K562 (cell line): ENCODE results near the gene EPB41L3. TPM values are rescaled to one million over a fixed set of nuclear protein-coding genes. Genes with fewer than 3 reads are reported as not detected.

Experiments
- ATAC-seq: fragments of 200-7000 bp; cut with Tn5 transposase; 3 replicates; pipeline ENCODE4 v1.9.1; 2020; ENCODE audit warnings: moderate library complexity
- BruUV-seq: library from RNA; stranded (reverse); fragments of 400-500 nt; replicated peaks from 2 replicates; lab custom pipeline; 2021; lab: Mats Ljungman, UMichigan
- CTCF ChIA-PET: fragments of 300-600 bp; formaldehyde crosslinking; extraction: SDS; loops from one replicate; lab custom pipeline; 2021; ENCODE audit warnings: low intra/inter-chr PET ratio; lab: Yijun Ruan, JAX
- POLR2A ChIA-PET: fragments of 300-600, 350-650 bp; sonication (Branson Sonifier 250); formaldehyde crosslinking; extraction: SDS; loops from one replicate; lab custom pipeline; 2021; ENCODE audit warnings: antibody characterized with exemption, inconsistent platforms; lab: Yijun Ruan, JAX
- DNase-seq, 4 experiments: peaks; one replicate each; pipeline versions ENCODE4 v3.0.0 to v3.0.0-alpha.2; 2011 to 2018; ENCODE audit warnings: low spot score in 3 of 4, mixed read lengths in 3 of 4; ENCODE audit errors: extremely low read depth in 1 of 4
- FAIRE-seq: peaks from 2 replicates; lab custom pipeline; 2011; peaks lifted over from hg19 to GRCh38; lab: Jason Lieb, UNC
- H2AFZ ChIP-seq: 2 replicates; pipeline ENCODE4 v1.6.0; 2011; ENCODE audit warnings: low read depth, low read length, control low read depth, inconsistent platforms
- H3K27ac ChIP-seq: fragments of 200-600 bp; 3 replicates; pipeline ENCODE4 v1.8.0; 2011; ENCODE audit warnings: low read depth, mild to moderate bottlenecking, control low read depth, inconsistent platforms, low read length, moderate library complexity, mixed read lengths; ENCODE audit errors: extremely low read depth
- H3K27me3 ChIP-seq, 2 experiments: fragments of 300-600 bp in 1 of 2; 2 replicates in 1 of 2; 3 replicates in 1 of 2; pipeline versions ENCODE4 v1.6.0 to v1.8.0; 2011; ENCODE audit warnings: inconsistent platforms in 2 of 2, low read length in 2 of 2, mild to moderate bottlenecking in 1 of 2, mixed read lengths in 1 of 2, moderate library complexity in 1 of 2; ENCODE audit not compliant: control insufficient read depth in 2 of 2, insufficient read depth in 2 of 2
- H3K36me3 ChIP-seq: fragments of 300-600 bp; 3 replicates; pipeline ENCODE4 v1.8.0; 2011; ENCODE audit warnings: mild to moderate bottlenecking, low read length, inconsistent platforms; ENCODE audit not compliant: control insufficient read depth, insufficient read depth
- H3K4me1 ChIP-seq, 2 experiments: fragments of 200-600 bp in 1 of 2; replicated peaks in 1 of 2; 2 replicates in 1 of 2; 3 replicates in 1 of 2; pipeline versions ENCODE4 v1.5.1 to v1.8.0; 2011; ENCODE audit warnings: inconsistent platforms in 2 of 2, low read length in 2 of 2, mild to moderate bottlenecking in 1 of 2, mixed read lengths in 1 of 2, moderate library complexity in 1 of 2; ENCODE audit not compliant: control insufficient read depth in 2 of 2, insufficient read depth in 2 of 2
- H3K4me2 ChIP-seq: 2 replicates; pipeline ENCODE4 v1.6.1; 2011; ENCODE audit warnings: low read length, control low read depth, inconsistent platforms, mixed read lengths; ENCODE audit not compliant: insufficient read depth
- H3K4me3 ChIP-seq: fragments of 200-600 bp; sonication (generic), shearing (Covaris generic); 2 replicates; pipeline ENCODE4 v1.5.1; 2016; ENCODE audit warnings: control low read depth, inconsistent platforms
- H3K79me2 ChIP-seq: fragments of 200-600 bp; 3 replicates; pipeline ENCODE4 v1.8.0; 2011; ENCODE audit warnings: low read length, inconsistent platforms; ENCODE audit not compliant: control insufficient read depth, insufficient read depth
- H3K9ac ChIP-seq, 2 experiments: 2 replicates each; pipeline versions ENCODE4 v1.6.0 to v1.6.1; 2011; ENCODE audit warnings: low read depth in 2 of 2, low read length in 2 of 2, control low read depth in 1 of 2, inconsistent platforms in 1 of 2, mild to moderate bottlenecking in 1 of 2, mixed read lengths in 1 of 2; ENCODE audit not compliant: insufficient read depth in 1 of 2
- H3K9me1 ChIP-seq: one replicate; pipeline ENCODE4 v1.6.0; 2011; ENCODE audit warnings: inconsistent platforms, mild to moderate bottlenecking, low read length, moderate library complexity; ENCODE audit not compliant: control insufficient read depth, insufficient read depth
- H3K9me3 ChIP-seq: replicated peaks from 2 replicates; pipeline ENCODE4 v1.5.1; 2011; ENCODE audit warnings: low read depth, low read length, inconsistent platforms; ENCODE audit not compliant: control insufficient read depth, insufficient read depth
- H4K20me1 ChIP-seq: replicated peaks from 2 replicates; pipeline ENCODE4 v1.6.1; 2011; ENCODE audit warnings: low read length, inconsistent platforms, mixed read lengths; ENCODE audit not compliant: control insufficient read depth, insufficient read depth
- BHLHE40 ChIP-seq: IDR thresholded peaks from 2 replicates; pipeline ENCODE4 v1.6.1; 2011; ENCODE audit warnings: low read length, improper control_type of control experiment
- EZH2 ChIP-seq: IDR thresholded peaks from 2 replicates; pipeline ENCODE4 v1.6.1; 2012; ENCODE audit warnings: low read depth, mild to moderate bottlenecking, inconsistent platforms, low read length, borderline replicate concordance
- MTA2 ChIP-seq: fragments of 450-650 bp; IDR thresholded peaks from 2 replicates; pipeline ENCODE4 v1.6.1; 2016; ENCODE audit warnings: low read depth
- PTTG1 ChIP-seq: fragments of 450-650 bp; IDR thresholded peaks from 2 replicates; pipeline ENCODE4 v1.6.1; 2016; ENCODE audit warnings: low read depth, mild to moderate bottlenecking, missing genetic modification characterization, missing compliant biosample characterization
- SAP30 ChIP-seq: fragments of 200-600 bp; sonication (generic); IDR thresholded peaks from 2 replicates; pipeline ENCODE4 v1.6.1; 2012; ENCODE audit warnings: borderline replicate concordance, low read depth, mild to moderate bottlenecking, moderate library complexity, low read length, control low read depth, inconsistent platforms; ENCODE audit not compliant: insufficient read depth, poor library complexity, severe bottlenecking
- WGBS: fragments of 100-300 bp; shearing (Covaris generic); methylation state at CpG from one replicate; pipeline ENCODE4 v1.1.6; 2016; ENCODE audit warnings: low coverage, mixed read lengths; ENCODE audit not compliant: insufficient coverage; ENCODE audit errors: missing lambda C conversion rate; 5-methylcytosine and 5-hydroxymethylcytosine counted together
- in situ Hi-C: fragments of 300-500 bp; cut with MboI; formaldehyde crosslinking; loops from 4 replicates; pipeline ENCODE4 v1.15.0; 2018; ENCODE audit warnings: inconsistent platforms, mixed read lengths
- intact Hi-C: fragments of 100-400 bp; cut with micrococcal nuclease; formaldehyde crosslinking; loops from 2 replicates; pipeline ENCODE4 v1.14.2; 2022
- polyA plus RNA-seq, 8 experiments: library from polyadenylated mRNA; depleted of rRNA in 4 of 8; stranded (reverse) in 5 of 8; unstranded in 3 of 8; fragments of >200 nt; fragmentation: Nextera tagmentation in 2 of 8; fragmentation: Illumina TruSeq in 1 of 8; extraction: Ambion mirVana in 2 of 8; extraction: Trizol in 1 of 8; gene quantifications; 2 replicates each; pipeline versions ENCODE4 v1.2.1 to v1.2.3, GENCODE V29; 2011 to 2014; ENCODE audit warnings: inconsistent platforms in 1 of 8, missing spikeins in 1 of 8
- total RNA-seq, 7 experiments: library from RNA; depleted of rRNA in 6 of 7; stranded (reverse); fragments of >200 nt in 6 of 7; fragmentation: Illumina TruSeq in 2 of 7; extraction: Trizol in 2 of 7; gene quantifications; 2 replicates each; pipeline versions ENCODE4 v1.2.1 to v1.2.3, GENCODE V29; 2011 to 2021; ENCODE audit warnings: low replicate concordance in 1 of 7

Gene EPB41L3
- total and polyA plus RNA-seq, 9 of the 15 experiments (the other 6 are each of a cell fraction or from before 2014, with no cell fraction given): 0.44 to 0.49 TPM; not detected in 7

DNA sequence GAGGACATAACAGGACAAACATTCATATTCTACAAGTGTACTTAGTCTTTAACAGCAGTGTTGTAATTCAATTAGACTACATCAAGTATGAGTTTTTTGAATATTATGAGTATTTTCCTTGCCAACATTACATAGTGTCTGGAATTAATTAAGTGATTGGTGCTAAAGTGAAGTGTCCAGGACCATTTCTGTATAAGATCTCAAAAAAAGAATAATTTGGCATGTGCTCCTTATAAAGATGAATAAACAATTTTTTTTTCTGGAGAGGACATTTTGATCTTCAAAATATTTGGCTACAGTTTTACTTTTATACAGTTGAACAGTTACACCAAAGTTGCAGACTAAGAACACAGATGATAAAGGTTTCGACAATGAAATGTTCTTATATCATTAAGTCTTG is 15.1 kb upstream of the EPB41L3 start:
- no peaks in the 10 kb centered on the region for H3K9me3 ChIP-seq
- ATAC-seq (no peak), FAIRE-seq (no peak), DNase-seq (no peak)
- no peak overlapping the region for H3K4me3 ChIP-seq
- BruUV-seq: no TSS peak
- ChIA-PET CTCF (no interaction called here), POLR2A (no interaction called here)
- H4K20me1 ChIP-seq: no peaks in the 10 kb centered on the region
- H3K4me2 ChIP-seq: no peak overlapping the region
- no peak overlapping the region for H3K27ac ChIP-seq
- 0% methylated on average over 1 of the region's 1 CpG for WGBS
- H3K4me1 ChIP-seq: no peaks in the 10 kb centered on the region
- TF ChIP-seq SAP30 (no peak), MTA2 (no peak)
- intact Hi-C loops: no loop called here
- no peak overlapping the region for H2AFZ ChIP-seq
- no peaks in the 10 kb centered on the region for H3K9me1 ChIP-seq
- H3K27me3 ChIP-seq: no peaks in the 10 kb centered on the region
- H3K9ac ChIP-seq: no peak overlapping the region
- in situ Hi-C loops: no loop called here
- H3K79me2 ChIP-seq: no peaks in the 10 kb centered on the region
- H3K36me3 ChIP-seq: no peaks in the 10 kb centered on the region

DNA sequence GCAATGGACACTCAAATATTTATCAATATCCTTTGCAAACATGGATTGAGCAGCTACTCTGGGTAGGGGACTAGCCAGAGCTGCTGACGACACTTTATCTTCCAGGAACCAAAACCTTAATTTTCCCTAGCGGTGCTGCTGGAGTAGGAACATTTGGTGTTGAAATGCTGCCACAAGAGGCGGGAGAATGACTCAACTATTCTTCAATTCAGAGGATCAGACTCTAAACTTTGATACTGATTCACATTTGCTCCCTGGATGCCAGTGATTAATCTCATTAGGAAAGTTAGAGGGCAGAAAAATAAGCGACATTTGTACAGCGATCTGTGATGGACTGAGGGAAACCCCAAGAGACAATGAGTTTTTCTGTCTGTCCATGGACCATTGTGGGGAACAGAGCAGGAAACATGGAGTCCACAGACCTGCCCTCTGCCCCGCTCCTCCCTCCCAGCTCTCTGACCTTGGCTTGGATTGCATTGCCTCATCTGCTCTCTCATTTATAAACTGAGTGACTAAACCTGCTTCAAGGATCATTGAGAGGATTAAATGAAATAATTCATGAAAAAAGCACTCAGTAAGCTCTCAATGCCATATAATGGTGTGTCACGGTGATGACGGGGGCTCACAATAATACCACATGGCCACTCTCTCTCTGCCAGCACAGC is 12.6 kb upstream of the EPB41L3 start:
- Histone ChIP-seq H3K4me1 (no peaks in the 10 kb centered on the region), H4K20me1 (no peaks in the 10 kb centered on the region), H3K27me3 (no peaks in the 10 kb centered on the region), H3K36me3 (no peaks in the 10 kb centered on the region), H3K4me2 (no peak overlapping the region), H3K27ac (no peak overlapping the region), H2AFZ (no peak overlapping the region), H3K9me3 (no peaks in the 10 kb centered on the region), H3K4me3 (no peak overlapping the region), H3K9me1 (no peaks in the 10 kb centered on the region), H3K9ac (no peak overlapping the region), H3K79me2 (no peaks in the 10 kb centered on the region)
- no peak for ATAC-seq
- in situ Hi-C loops (no loop called here), intact Hi-C loops (no loop called here)
- CTCF ChIA-PET: no interaction called here
- no TSS peak for BruUV-seq
- FAIRE-seq: no peak
- POLR2A ChIA-PET: no interaction called here
- TF ChIP-seq EZH2 (no peak), BHLHE40 (no peak), PTTG1 (tag) (no peak)
- DNase-seq: no peak
- WGBS: 2% methylated on average over 8 of the region's 8 CpGs
